Body of pancreas (tissue), 4 donors: ENCODE results near the gene LANCL3. TPM values are rescaled to one million over a fixed set of nuclear protein-coding genes. Genes with fewer than 3 reads are reported as not detected.

Experiments
- ATAC-seq: fragments of 150-250 bp; one replicate; pipeline ENCODE4 v1.9.1; 2016
- DNase-seq, 4 donors: peaks; one replicate each; pipeline ENCODE4 v3.0.0-alpha.2; 2019
- H3K27ac ChIP-seq, 4 donors: fragments of 200-600 bp; sonication (generic); 1 replicate in 3 of 4; 2 replicates in 1 of 4; pipeline versions ENCODE4 v1.5.1 to v1.6.1; 2016 to 2019; ENCODE audit warnings: mild to moderate bottlenecking in 1 of 4, mixed read lengths in 1 of 4, moderate library complexity in 1 of 4
- H3K27me3 ChIP-seq, 2 donors: fragments of 200-600 bp; sonication (generic); one replicate each; pipeline ENCODE4 v1.6.0; 2016; ENCODE audit warnings: mild to moderate bottlenecking in 1 of 2
- H3K36me3 ChIP-seq, 2 donors: fragments of 200-600 bp; sonication (generic); replicated peaks in 1 of 2; 2 replicates each; pipeline ENCODE4 v1.5.1; 2016; ENCODE audit warnings: low read depth in 2 of 2; ENCODE audit not compliant: insufficient read depth in 1 of 2
- H3K4me1 ChIP-seq: fragments of 200-600 bp; sonication (generic); one replicate; pipeline ENCODE4 v1.6.0; 2016
- H3K4me3 ChIP-seq, 2 donors: fragments of 200-600 bp; sonication (generic); 1 replicate in 1 of 2; 2 replicates in 1 of 2; pipeline ENCODE4 v1.5.1; 2016 to 2019
- H3K9me3 ChIP-seq, 3 donors: fragments of 200-600 bp; sonication (generic); 1 replicate in 2 of 3; 2 replicates in 1 of 3; pipeline ENCODE4 v1.5.1; 2016
- CTCF ChIP-seq, 7 experiments: fragments of 450-650 bp in 4 of 7; fragments of 200-600 bp in 3 of 7; sonication (generic) in 3 of 7; IDR thresholded peaks; one replicate each; pipeline ENCODE4 v1.5.1; 2016 to 2019; ENCODE audit warnings: antibody characterized with exemption in 7 of 7
- POLR2A ChIP-seq, 3 donors: fragments of 450-650 bp; IDR thresholded peaks; one replicate each; pipeline ENCODE4 v1.6.1; 2016; ENCODE audit warnings: antibody characterized with exemption in 3 of 3, mild to moderate bottlenecking in 2 of 3
- WGBS, 2 donors: methylation state at CpG; one replicate each; pipeline ENCODE4 v1.1.5; 2017; 5-methylcytosine and 5-hydroxymethylcytosine counted together
- intact Hi-C: fragments of 100-400 bp; cut with DNase I; formaldehyde crosslinking; loops from one replicate; pipeline ENCODE4 v1.15.1; 2023
- total RNA-seq, 2 donors: library from RNA; depleted of rRNA; stranded (reverse); fragments of >200 nt; gene quantifications; one replicate each; pipeline ENCODE4 v1.1.0, GENCODE V29; 2016

The LANCL3 gene
- total RNA-seq, 2 donors from 2014 or later = 0.26 TPM; not detected in 1

- DNase-seq = peak; percentile 54 to 66 (median 62)
- peak; percentile 55 for ATAC-seq
These were observed 28.3 kb downstream of the LANCL3 start for GRCh38 chrX:37599729-37600128.

DNA sequence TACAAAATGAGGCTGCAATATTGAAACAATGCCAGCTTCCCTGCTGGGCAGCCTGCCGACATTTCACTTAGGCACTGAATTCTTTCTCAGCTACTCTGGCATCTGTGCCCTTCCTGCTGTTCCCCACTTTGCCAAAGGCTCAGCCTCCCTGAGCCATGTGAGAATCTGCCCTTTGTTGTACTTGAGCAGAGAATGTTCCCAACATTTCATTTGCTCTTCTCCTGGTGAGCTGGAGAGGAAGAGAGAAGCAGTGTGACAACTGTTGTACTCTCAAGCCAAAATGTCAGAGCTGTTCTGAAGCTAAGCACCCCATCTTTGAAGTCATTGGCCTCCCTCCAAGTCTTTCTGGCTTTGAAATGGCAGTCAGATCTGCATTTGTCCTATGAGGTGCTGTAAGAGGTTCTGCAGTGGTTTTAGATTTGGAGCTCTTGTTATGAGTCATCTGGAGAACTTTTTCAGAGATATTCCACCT lies 32.5 kb downstream of the LANCL3 start:
- WGBS, 2 donors = 22 to 27% methylated on average over 1 of the region's 1 CpG
- no peak for TF ChIP-seq POLR2A (IDR thresholded peaks at IDR 0.05)
- TF ChIP-seq CTCF (IDR thresholded peaks at IDR 0.05) = no peak
- H3K27me3 ChIP-seq = no peaks in the 10 kb centered on the region
- ATAC-seq (no peak), DNase-seq (peak in 2 of 4 donors; percentile 10 to 43)
- H3K4me1 ChIP-seq = no peaks in the 10 kb centered on the region
- no peak overlapping the region for H3K4me3 ChIP-seq
- intact Hi-C loops = no loop called here
- no peaks in the 10 kb centered on the region for H3K9me3 ChIP-seq
- H3K27ac ChIP-seq = no peak overlapping the region
- H3K36me3 ChIP-seq = no peaks in the 10 kb centered on the region

More at GRCh38 chrX:37599729-37600128, 28.3 kb downstream of the LANCL3 start:
- Histone ChIP-seq H3K9me3 (no peaks in the 10 kb centered on the region), H3K36me3 (no peaks in the 10 kb centered on the region), H3K27ac (no peak overlapping the region), H3K27me3 (no peaks in the 10 kb centered on the region), H3K4me1 (no peaks in the 10 kb centered on the region), H3K4me3 (no peak overlapping the region)
- intact Hi-C loops = no loop called here
- WGBS, 2 donors = 0 to 26% methylated on average over 2 of the region's 2 CpGs
- TF ChIP-seq POLR2A (IDR thresholded peaks at IDR 0.05) (no peak), CTCF (IDR thresholded peaks at IDR 0.05) (no peak)

DNA sequence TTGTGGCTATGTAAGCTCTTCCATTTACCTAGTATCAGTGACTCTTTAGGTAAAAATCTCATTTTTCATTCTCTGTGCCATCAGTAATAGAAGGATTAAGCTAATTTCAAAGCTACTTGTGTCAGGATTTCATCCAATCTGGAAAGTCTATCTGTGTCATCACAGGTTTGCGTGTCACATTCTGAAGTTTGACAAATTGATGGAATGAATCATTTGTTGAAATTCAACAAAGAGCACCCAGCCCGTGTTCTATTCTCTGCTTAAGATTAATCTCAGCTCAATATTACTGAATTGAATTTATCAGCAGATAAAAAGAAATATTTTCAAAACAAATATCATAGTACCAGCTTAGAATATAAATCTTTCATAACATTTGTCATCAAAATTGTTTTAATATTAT lies 35.8 kb downstream of the LANCL3 start:
- no peak overlapping the region for H3K4me3 ChIP-seq
- H3K9me3 ChIP-seq = no peaks in the 10 kb centered on the region
- no peaks in the 10 kb centered on the region for H3K27me3 ChIP-seq
- ATAC-seq (no peak), DNase-seq (no peak)
- H3K36me3 ChIP-seq = no peaks in the 10 kb centered on the region
- TF ChIP-seq CTCF (IDR thresholded peaks at IDR 0.05) (no peak), POLR2A (IDR thresholded peaks at IDR 0.05) (no peak)
- no peak overlapping the region for H3K27ac ChIP-seq
- intact Hi-C loops = no loop called here
- H3K4me1 ChIP-seq = no peaks in the 10 kb centered on the region
- 68 to 73% methylated on average over 2 of the region's 2 CpGs for WGBS, 2 donors

GRCh38 chrX:37608156-37608555 lies 36.7 kb downstream of the LANCL3 start:
- no peak for DNase-seq
- WGBS, 2 donors = 70% methylated on average over 2 of the region's 2 CpGs
- H3K9me3 ChIP-seq = no peaks in the 10 kb centered on the region

More at GRCh38 chrX:37608156-37608555, 36.7 kb downstream of the LANCL3 start:
- no peak overlapping the region for H3K4me3 ChIP-seq
- ATAC-seq = no peak
- H3K27ac ChIP-seq = no peak overlapping the region
- TF ChIP-seq POLR2A (IDR thresholded peaks at IDR 0.05) (no peak), CTCF (IDR thresholded peaks at IDR 0.05) (no peak)
- no peaks in the 10 kb centered on the region for H3K4me1 ChIP-seq
- H3K36me3 ChIP-seq = no peaks in the 10 kb centered on the region
- intact Hi-C loops = no loop called here
- no peaks in the 10 kb centered on the region for H3K27me3 ChIP-seq
